ENCODE measurements around the gene TMEM106B. TPM values are rescaled to one million over a fixed set of nuclear protein-coding genes. Genes with fewer than 3 reads are reported as not detected.
"Not testable (repeated sequence)": the region's sequence is repeated elsewhere in the genome, so short reads cannot be mapped to it uniquely, and the experiment has no call there.

The TMEM106B gene
- total RNA-seq: 10 to 100 TPM; 37.8 to 52.3 TPM

GRCh38 chr7:12211054-12211710 lies at the start of gene TMEM106B:
Gene TMEM106B, plus strand, starts transcription at chr7:12211294. Its CDS starts 3,517 bp downstream, at chr7:12214811.
- Histone ChIP-seq H3K9ac (ENCODE audit: low read depth in 2 of 2, low read length in 2 of 2) (peak within 1 kb of the TSS; percentile 94 to 98), H3K9me3 (no peaks in the 10 kb centered on the region), H3K27ac (peak within 1 kb of the TSS; percentile 96), H3K4me1 (peaks cover 6% of the 10 kb centered on the region), H3K27me3 (no peaks in the 10 kb centered on the region), H3K36me3 (no peaks in the 10 kb centered on the region), H3K4me3 (peak within 1 kb of the TSS; percentile 80)
- intact Hi-C loops (cut with DNase I): no loop called here
- peak; percentile 97 for DNase-seq
- no peak for TF ChIP-seq CTCF (IDR thresholded peaks at IDR 0.05)

- DNase-seq: no peak
- no peak overlapping the region for H3K9ac ChIP-seq (ENCODE audit: low read depth in 2 of 2, low read length in 2 of 2)
- no peaks in the 10 kb centered on the region for H3K4me1 ChIP-seq
- H3K36me3 ChIP-seq: no peaks in the 10 kb centered on the region
- no peak overlapping the region for H3K4me3 ChIP-seq
- intact Hi-C loops (cut with DNase I): no loop called here
- no peak for TF ChIP-seq CTCF (IDR thresholded peaks at IDR 0.05)
- no peaks in the 10 kb centered on the region for H3K9me3 ChIP-seq
- no peaks in the 10 kb centered on the region for H3K27me3 ChIP-seq
- H3K27ac ChIP-seq: no peak overlapping the region
Observed at GRCh38 chr7:12162415-12163113, 48.5 kb upstream of the TMEM106B start.

- intact Hi-C loops (cut with DNase I); H3K9me3 ChIP-seq; H3K36me3 ChIP-seq; H3K27ac ChIP-seq; H3K4me1 ChIP-seq; DNase-seq; H3K4me3 ChIP-seq; H3K27me3 ChIP-seq; H3K9ac ChIP-seq (ENCODE audit: low read depth in 2 of 2, low read length in 2 of 2): not testable (repeated sequence)
Observed at GRCh38 chr7:12168065-12168464, 43.0 kb upstream of the TMEM106B start.

- H3K9me3 ChIP-seq; H3K27ac ChIP-seq; H3K9ac ChIP-seq (ENCODE audit: low read depth in 2 of 2, low read length in 2 of 2); intact Hi-C loops (cut with DNase I); H3K27me3 ChIP-seq; H3K4me1 ChIP-seq; H3K36me3 ChIP-seq; H3K4me3 ChIP-seq: not testable (repeated sequence)
- DNase-seq: peak; percentile 70
Observed at GRCh38 chr7:12169981-12170820, 40.9 kb upstream of the TMEM106B start.

GRCh38 chr7:12173671-12174070 lies 37.4 kb upstream of the TMEM106B start:
- TF ChIP-seq CTCF (IDR thresholded peaks at IDR 0.05): no peak
- Histone ChIP-seq H3K27me3 (no peaks in the 10 kb centered on the region), H3K4me1 (no peaks in the 10 kb centered on the region), H3K36me3 (no peaks in the 10 kb centered on the region), H3K9ac (ENCODE audit: low read depth in 2 of 2, low read length in 2 of 2) (no peak overlapping the region), H3K9me3 (no peaks in the 10 kb centered on the region), H3K4me3 (no peak overlapping the region), H3K27ac (no peak overlapping the region)
- intact Hi-C loops (cut with DNase I): no loop called here
- DNase-seq: no peak

- Histone ChIP-seq H3K36me3 (no peaks in the 10 kb centered on the region), H3K9ac (ENCODE audit: low read depth in 2 of 2, low read length in 2 of 2) (no peak overlapping the region), H3K4me3 (no peak overlapping the region), H3K27ac (no peak overlapping the region), H3K27me3 (no peaks in the 10 kb centered on the region), H3K9me3 (no peaks in the 10 kb centered on the region), H3K4me1 (no peaks in the 10 kb centered on the region)
- intact Hi-C loops (cut with DNase I): no loop called here
- DNase-seq: no peak
- no peak for TF ChIP-seq CTCF (IDR thresholded peaks at IDR 0.05)
Observed at GRCh38 chr7:12174931-12175330, 36.2 kb upstream of the TMEM106B start.
